ENCODE data around the gene LMOD1.

Gene LMOD1

DNA sequence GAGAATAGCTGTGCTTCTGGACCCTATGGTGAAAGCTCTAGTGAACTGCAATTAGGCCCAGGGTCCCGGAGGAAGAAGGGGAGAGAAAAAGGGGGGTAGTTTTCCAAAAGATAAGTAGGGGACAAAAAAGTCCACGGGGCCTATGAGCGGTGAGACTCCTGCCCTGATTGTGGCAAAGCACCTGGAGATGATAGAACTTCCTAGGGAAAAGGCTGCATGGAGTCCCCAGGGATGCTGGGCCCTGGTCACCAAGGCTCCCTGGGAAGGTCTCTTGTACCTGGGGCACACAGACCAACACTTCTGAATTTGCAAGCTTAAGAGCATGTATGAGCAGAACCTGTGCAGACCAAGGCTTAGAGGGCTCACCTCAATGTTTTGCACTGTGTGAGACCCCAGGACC lies 63.1 kb downstream of the LMOD1 start:
- DNase-seq (ENCODE audit: low read depth, low spot score): no peak
- POLR2A ChIA-PET: interaction anchor here (0.9 kb wide), 1 partner anchor 12 kb away, joined by 3 read pairs; no protein-coding TSS in a partner anchor
- H3K4me3 ChIP-seq (ENCODE audit: low read depth, low read length): no peak overlapping the region
- CTCF ChIA-PET: interaction anchor here (0.8 to 12.5 kb wide), 9 partner anchors 11 to 152 kb away, joined by 3 to 244 read pairs (median 5); partner anchors contain the start of gene IPO9
- TF ChIP-seq, protein P1, sequence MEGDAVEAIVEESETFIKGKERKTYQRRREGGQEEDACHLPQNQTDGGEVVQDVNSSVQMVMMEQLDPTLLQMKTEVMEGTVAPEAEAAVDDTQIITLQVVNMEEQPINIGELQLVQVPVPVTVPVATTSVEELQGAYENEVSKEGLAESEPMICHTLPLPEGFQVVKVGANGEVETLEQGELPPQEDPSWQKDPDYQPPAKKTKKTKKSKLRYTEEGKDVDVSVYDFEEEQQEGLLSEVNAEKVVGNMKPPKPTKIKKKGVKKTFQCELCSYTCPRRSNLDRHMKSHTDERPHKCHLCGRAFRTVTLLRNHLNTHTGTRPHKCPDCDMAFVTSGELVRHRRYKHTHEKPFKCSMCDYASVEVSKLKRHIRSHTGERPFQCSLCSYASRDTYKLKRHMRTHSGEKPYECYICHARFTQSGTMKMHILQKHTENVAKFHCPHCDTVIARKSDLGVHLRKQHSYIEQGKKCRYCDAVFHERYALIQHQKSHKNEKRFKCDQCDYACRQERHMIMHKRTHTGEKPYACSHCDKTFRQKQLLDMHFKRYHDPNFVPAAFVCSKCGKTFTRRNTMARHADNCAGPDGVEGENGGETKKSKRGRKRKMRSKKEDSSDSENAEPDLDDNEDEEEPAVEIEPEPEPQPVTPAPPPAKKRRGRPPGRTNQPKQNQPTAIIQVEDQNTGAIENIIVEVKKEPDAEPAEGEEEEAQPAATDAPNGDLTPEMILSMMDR (IDR thresholded peaks at IDR 0.05; ENCODE audit: insufficient read depth, low read length, missing control alignments): no peak

DNA sequence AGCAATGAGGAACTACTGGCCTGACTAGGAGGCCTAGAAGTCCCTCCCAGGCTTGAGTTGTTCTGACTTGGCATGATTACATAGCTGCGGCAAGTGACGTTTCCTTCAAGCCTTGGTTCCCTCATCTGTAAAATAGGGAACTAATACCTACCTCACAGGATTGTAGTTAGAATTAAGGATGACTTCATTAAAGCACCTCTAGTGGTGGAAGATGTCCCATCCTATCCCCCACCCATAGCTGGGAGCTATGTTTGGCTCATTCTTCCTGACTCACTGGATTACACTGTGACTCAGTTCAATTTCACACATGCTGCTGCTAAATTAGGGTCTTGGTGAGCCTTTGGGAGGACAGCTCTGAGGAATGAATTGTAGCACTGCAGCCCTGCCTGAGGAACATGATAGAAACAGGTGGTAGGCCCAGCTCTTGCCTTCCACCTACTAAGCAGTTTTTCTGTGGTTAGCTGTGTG lies 63.6 kb downstream of the LMOD1 start:
- TF ChIP-seq, protein P1 (IDR thresholded peaks at IDR 0.05; ENCODE audit: insufficient read depth, low read length, missing control alignments): peak; percentile 29
- no peak overlapping the region for H3K4me3 ChIP-seq (ENCODE audit: low read depth, low read length)
- ChIA-PET CTCF (interaction anchor here (0.6 to 12.5 kb wide), 9 partner anchors 11 to 372 kb away, joined by 3 to 244 read pairs (median 5); partner anchors contain the start of gene IPO9), POLR2A (interaction anchor here (0.6 to 0.9 kb wide), 4 partner anchors 8 to 264 kb away, joined by 3 to 4 read pairs (median 3); no protein-coding TSS in a partner anchor)
- peak; percentile 46 for DNase-seq (ENCODE audit: low read depth, low spot score)

DNA sequence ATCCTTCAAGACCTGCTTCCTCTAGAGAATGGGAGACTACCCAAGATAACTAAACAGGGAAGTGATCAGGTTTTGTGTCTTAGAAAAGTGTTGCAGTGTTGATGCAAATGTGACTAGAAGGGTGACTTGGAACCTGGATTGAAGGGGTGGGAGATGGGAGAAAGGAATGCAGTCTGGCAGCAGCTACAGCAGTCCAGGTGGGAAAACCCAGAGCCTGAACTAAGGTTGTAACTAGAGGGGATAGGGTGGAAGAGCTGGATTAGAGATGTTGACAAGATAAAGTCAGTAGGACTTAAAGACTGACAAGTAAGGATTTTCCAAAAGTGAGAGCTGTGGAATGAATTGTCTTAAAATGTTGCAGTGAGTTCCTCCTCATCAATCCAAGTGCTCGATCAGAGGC lies 64.7 kb downstream of the LMOD1 start:
- ChIA-PET POLR2A (no interaction called here), CTCF (interaction anchor here (1.3 to 12.5 kb wide), 9 partner anchors 12 to 119 kb away, joined by 3 to 244 read pairs (median 7); no protein-coding TSS in a partner anchor)
- no peak for DNase-seq (ENCODE audit: low read depth, low spot score)
- TF ChIP-seq, protein P1 (IDR thresholded peaks at IDR 0.05; ENCODE audit: insufficient read depth, low read length, missing control alignments): no peak
- no peak overlapping the region for H3K4me3 ChIP-seq (ENCODE audit: low read depth, low read length)

DNA sequence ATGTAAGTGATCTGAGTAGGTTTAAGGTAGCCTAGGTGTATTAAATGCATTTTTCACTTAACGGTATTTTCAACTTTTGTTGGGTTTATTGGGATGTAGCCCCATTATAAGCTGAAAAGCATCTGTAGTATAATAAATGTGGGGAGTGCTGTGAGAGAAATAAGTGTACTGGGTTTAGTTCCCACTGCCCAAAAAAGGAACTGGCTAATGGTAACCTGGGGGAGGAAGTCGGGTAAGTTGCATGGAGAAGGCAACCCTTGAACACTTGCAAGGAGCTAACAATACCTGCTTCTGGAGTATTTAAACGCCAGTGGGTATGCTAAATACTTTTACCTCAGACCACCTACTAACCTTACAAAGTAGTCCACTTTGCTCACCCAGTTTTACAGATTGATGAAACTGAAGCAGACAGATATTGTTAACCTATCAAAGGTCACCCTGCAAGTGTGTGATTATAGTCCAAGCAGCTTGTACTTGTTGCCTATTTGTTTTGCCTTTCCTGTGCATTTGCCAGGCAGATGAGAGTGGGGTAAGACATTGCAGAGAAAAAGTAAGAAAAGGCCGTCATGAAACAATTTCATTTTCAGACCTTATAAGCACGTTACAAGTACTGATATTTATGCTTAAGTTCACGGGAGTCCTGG lies 65.3 kb downstream of the LMOD1 start:
- POLR2A ChIA-PET: no interaction called here
- no peak for DNase-seq (ENCODE audit: low read depth, low spot score)
- CTCF ChIA-PET: interaction anchor here (0.7 to 12.5 kb wide), 13 partner anchors 12 to 238 kb away, joined by 3 to 244 read pairs (median 5); partner anchors contain the start of genes IPO9 and LMOD1

DNA sequence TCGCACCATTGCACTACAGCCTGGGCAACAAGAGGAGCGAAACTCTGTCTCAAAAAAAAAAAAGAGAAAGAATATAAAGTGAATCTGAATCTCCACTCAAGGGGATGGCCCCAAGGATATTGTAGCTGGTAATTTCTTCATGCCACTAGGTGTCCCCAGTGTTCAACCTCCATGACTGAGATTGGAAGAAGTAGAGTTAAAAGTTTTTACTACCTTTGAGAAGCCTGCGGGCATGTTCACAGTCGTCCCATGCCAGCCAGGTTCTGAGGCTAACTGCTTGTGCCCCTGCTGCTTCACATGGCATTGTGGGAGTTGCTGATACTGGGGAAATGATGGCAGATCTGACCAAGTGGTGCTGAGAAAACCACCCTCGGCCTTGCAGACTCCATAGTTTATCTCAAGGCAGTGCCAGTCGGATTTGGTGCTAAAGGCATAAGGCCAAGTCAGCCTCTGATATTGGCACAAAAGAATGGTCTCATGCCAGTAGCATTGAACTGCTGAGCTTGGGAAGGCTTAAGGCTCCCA lies 68.4 kb downstream of the LMOD1 start:
- ChIA-PET POLR2A (interaction anchor here (0.6 to 1.0 kb wide), 2 partner anchors 18 to 94 kb away, joined by 4 to 5 read pairs; no protein-coding TSS in a partner anchor), CTCF (interaction anchor here (0.7 to 12.5 kb wide), 30 partner anchors 8 to 318 kb away, joined by 3 to 244 read pairs (median 6); partner anchors contain the start of genes RNPEP and SHISA4)
- no peak overlapping the region for H3K4me3 ChIP-seq (ENCODE audit: low read depth, low read length)
- no peak for DNase-seq (ENCODE audit: low read depth, low spot score)
- TF ChIP-seq, protein P1 (IDR thresholded peaks at IDR 0.05; ENCODE audit: insufficient read depth, low read length, missing control alignments): peak; percentile 66

More for the DNA sequence above, 65.3 kb downstream of the LMOD1 start:
- TF ChIP-seq, protein P1 (IDR thresholded peaks at IDR 0.05; ENCODE audit: insufficient read depth, low read length, missing control alignments): no peak
- no peak overlapping the region for H3K4me3 ChIP-seq (ENCODE audit: low read depth, low read length)

Data from AG04449 (cell line).